Measurements from ENCODE around the gene MAGEA9. TPM values are rescaled to one million over a fixed set of nuclear protein-coding genes. Genes with fewer than 3 reads are reported as not detected.
"Not testable (repeated sequence)": the region's sequence is repeated elsewhere in the genome, so short reads cannot be mapped to it uniquely, and the experiment has no call there.

MAGEA9 gene
- not detected for polyA plus RNA-seq (ENCODE audit: insufficient read depth in 1 of 5, insufficient read length in 5 of 5, low replicate concordance in 1 of 5)
- long read RNA-seq, donor 1 = 0 reads
- long read RNA-seq, donor 2 = 0 reads
- long read RNA-seq, donor 3 = 0 reads
- long read RNA-seq, donor 4 = 0 reads
- long read RNA-seq, donor 5 = 0 reads
- long read RNA-seq, donor 6 = 0 reads
- long read RNA-seq, donor 7 = 0 reads
- long read RNA-seq, donor 8 = 0 reads

GRCh38 chrX:149781727-149782126, at the start of gene MAGEA9:
MAGEA9 (plus strand) TSS chrX:149781930; CDS start chrX:149786211, 4,281 bp downstream.
- not testable (repeated sequence) for DNase-seq

- DNase-seq = not testable (repeated sequence)
Measured at GRCh38 chrX:149742269-149742668, 39.5 kb upstream of the MAGEA9 start.

- not testable (repeated sequence) for DNase-seq
Measured at GRCh38 chrX:149746390-149747007, 35.2 kb upstream of the MAGEA9 start.

- no peak for DNase-seq
Measured at GRCh38 chrX:149757206-149758067, 24.3 kb upstream of the MAGEA9 start.

GRCh38 chrX:149758068-149758714, 23.5 kb upstream of the MAGEA9 start:
- no peak for DNase-seq

- DNase-seq = not testable (repeated sequence)
Measured at GRCh38 chrX:149758715-149759078, 23.0 kb upstream of the MAGEA9 start.

- no peak for DNase-seq
Measured at GRCh38 chrX:149759824-149760223, 21.9 kb upstream of the MAGEA9 start.

- no peak for DNase-seq
Measured at GRCh38 chrX:149760965-149761364, 20.8 kb upstream of the MAGEA9 start.

- DNase-seq = not testable (repeated sequence)
Measured at GRCh38 chrX:149761858-149762674, 19.7 kb upstream of the MAGEA9 start.

- no peak for DNase-seq
Measured at GRCh38 chrX:149762696-149763614, 18.8 kb upstream of the MAGEA9 start.

GRCh38 chrX:149770344-149770743, 11.4 kb upstream of the MAGEA9 start:
- not testable (repeated sequence) for DNase-seq

GRCh38 chrX:149773026-149773425, 8.7 kb upstream of the MAGEA9 start:
- DNase-seq = not testable (repeated sequence)

GRCh38 chrX:149773768-149774167, 8.0 kb upstream of the MAGEA9 start, which contains the start of gene HSFX1:
HSFX1 (plus strand) TSS chrX:149774068; CDS start chrX:149774682, 614 bp downstream.
- not testable (repeated sequence) for DNase-seq

GRCh38 chrX:149777999-149778398, 3.7 kb upstream of the MAGEA9 start:
- DNase-seq = not testable (repeated sequence)

- DNase-seq = not testable (repeated sequence)
Measured at GRCh38 chrX:149795531-149795930, 13.8 kb downstream of the MAGEA9 start.

GRCh38 chrX:149799095-149799714, 17.5 kb downstream of the MAGEA9 start:
- DNase-seq = no peak

GRCh38 chrX:149799938-149800337, 18.2 kb downstream of the MAGEA9 start:
- no peak for DNase-seq

- no peak for DNase-seq
Measured at GRCh38 chrX:149803458-149804062, 21.8 kb downstream of the MAGEA9 start.

GRCh38 chrX:149804102-149804501, 22.4 kb downstream of the MAGEA9 start:
- no peak for DNase-seq
